H4 (cell line): ENCODE measurements around the gene RUBCNL. TPM values are rescaled to one million over a fixed set of nuclear protein-coding genes. Genes with fewer than 3 reads are reported as not detected.
"Not testable (repeated sequence)": the region's sequence is repeated elsewhere in the genome, so short reads cannot be mapped to it uniquely, and the experiment has no call there.

Experiments
- DNase-seq: peaks from one replicate; pipeline ENCODE4 v3.0.0-alpha.2; 2015; ENCODE audit warnings: low spot score
- total RNA-seq: library from RNA; depleted of rRNA; stranded (reverse); fragments of >200 nt; shearing (Covaris generic); gene quantifications from 2 replicates; pipeline ENCODE4 v1.2.3, GENCODE V29; 2014

Gene RUBCNL
- total RNA-seq, 1 experiment from 2014 or later, result 0.21 TPM

- no peak for DNase-seq
These were observed 12.3 kb downstream of the RUBCNL start for GRCh38 chr13:46374710-46375109.

- no peak for DNase-seq
These were observed 13.4 kb downstream of the RUBCNL start for GRCh38 chr13:46373623-46374022.

- not testable (repeated sequence) for DNase-seq
These were observed 14.1 kb downstream of the RUBCNL start for GRCh38 chr13:46372938-46373337.

- DNase-seq, result no peak
These were observed 15.0 kb downstream of the RUBCNL start for GRCh38 chr13:46372071-46372470.

GRCh38 chr13:46369506-46370277 lies 17.4 kb downstream of the RUBCNL start:
- DNase-seq, result peak; percentile 34

- peak; percentile 23 for DNase-seq
These were observed 19.3 kb downstream of the RUBCNL start for GRCh38 chr13:46367617-46368327.

GRCh38 chr13:46361276-46361934 lies 25.6 kb downstream of the RUBCNL start:
- no peak for DNase-seq

- no peak for DNase-seq
These were observed 26.4 kb downstream of the RUBCNL start for GRCh38 chr13:46360604-46361003.

- no peak for DNase-seq
These were observed 27.3 kb downstream of the RUBCNL start for GRCh38 chr13:46359714-46360113.

GRCh38 chr13:46355901-46356590 lies 31.0 kb downstream of the RUBCNL start:
- no peak for DNase-seq

GRCh38 chr13:46355088-46355468 lies 32.0 kb downstream of the RUBCNL start:
- no peak for DNase-seq

- DNase-seq, result peak; percentile 88
These were observed 32.6 kb downstream of the RUBCNL start for GRCh38 chr13:46354156-46355087.

GRCh38 chr13:46352805-46353204 lies 34.2 kb downstream of the RUBCNL start:
- DNase-seq, result no peak

- no peak for DNase-seq
These were observed 37.0 kb downstream of the RUBCNL start for GRCh38 chr13:46350003-46350402.

- no peak for DNase-seq
These were observed 38.1 kb downstream of the RUBCNL start for GRCh38 chr13:46348961-46349360.

GRCh38 chr13:46347277-46347676 lies 39.8 kb downstream of the RUBCNL start:
- DNase-seq, result no peak

GRCh38 chr13:46345866-46346265 lies 41.2 kb downstream of the RUBCNL start:
- no peak for DNase-seq

- DNase-seq, result no peak
These were observed 41.7 kb downstream of the RUBCNL start for GRCh38 chr13:46345398-46345797.

- no peak for DNase-seq
These were observed 43.6 kb downstream of the RUBCNL start for GRCh38 chr13:46343279-46343994.

GRCh38 chr13:46342538-46342937 lies 44.5 kb downstream of the RUBCNL start:
- no peak for DNase-seq
